WTC11 (cell line): ENCODE results near the gene KIF26A. TPM values are rescaled to one million over a fixed set of nuclear protein-coding genes. Genes with fewer than 3 reads are reported as not detected.

Source experiments
- ATAC-seq: fragments of 200-7000 bp; cut with Tn5 transposase; 2 replicates; pipeline ENCODE4 v1.10.0; 2021; ENCODE audit warnings: mild to moderate bottlenecking, moderate library complexity
- CTCF ChIA-PET: fragments of 300-600 bp; sonication (Branson Sonifier 250); formaldehyde crosslinking; loops from one replicate; lab custom pipeline; 2021; ENCODE audit warnings: antibody characterized with exemption; lab: Charles Lee
- POLR2A ChIA-PET: fragments of 350-600 bp; sonication (Branson Sonifier 250); formaldehyde crosslinking; loops from one replicate; lab custom pipeline; 2021; ENCODE audit warnings: antibody characterized with exemption; lab: Charles Lee
- DNase-seq: peaks from one replicate; pipeline ENCODE4 v3.0.0; 2021; ENCODE audit warnings: low spot score
- H3K27ac Mint-ChIP-seq: 2 replicates; pipeline ENCODE4 v1.8.0; 2021; ENCODE audit warnings: mixed read lengths
- H3K27me3 Mint-ChIP-seq: 2 replicates; pipeline ENCODE4 v1.8.0; 2021; ENCODE audit warnings: low read depth, mild to moderate bottlenecking, moderate library complexity, mixed read lengths
- H3K36me3 Mint-ChIP-seq: 2 replicates; pipeline ENCODE4 v1.8.0; 2021; ENCODE audit warnings: mixed read lengths
- H3K4me1 Mint-ChIP-seq: 2 replicates; pipeline ENCODE4 v1.8.0; 2022; ENCODE audit warnings: mixed read lengths
- H3K4me3 Mint-ChIP-seq: 2 replicates; pipeline ENCODE4 v1.8.0; 2021; ENCODE audit warnings: mild to moderate bottlenecking, moderate library complexity, mixed read lengths
- H3K9me3 Mint-ChIP-seq: 2 replicates; pipeline ENCODE4 v1.8.0; 2021; ENCODE audit warnings: mixed read lengths
- ATF1 ChIP-seq: sonication (generic); formaldehyde crosslinking; IDR thresholded peaks from 2 replicates; pipeline ENCODE4 v1.8.1; 2023; ENCODE audit warnings: mild to moderate bottlenecking, moderate library complexity, missing genetic modification reagents
- CBFB ChIP-seq: sonication (generic); formaldehyde crosslinking; IDR thresholded peaks from 2 replicates; pipeline ENCODE4 v1.8.1; 2022; ENCODE audit warnings: mild to moderate bottlenecking, low read depth, missing genetic modification reagents
- FOXJ3 ChIP-seq: sonication (generic); formaldehyde crosslinking; IDR thresholded peaks from 2 replicates; pipeline ENCODE4 v1.9.0; 2021; ENCODE audit warnings: missing genetic modification reagents, mild to moderate bottlenecking, borderline replicate concordance
- HMGA2 ChIP-seq: fragments of 250-450 bp; sonication (Bioruptor Pico); IDR thresholded peaks from 2 replicates; pipeline ENCODE4 v1.4.0; 2021; ENCODE audit warnings: mild to moderate bottlenecking, moderate library complexity
- NFE2L1 ChIP-seq: sonication (generic); formaldehyde crosslinking; IDR thresholded peaks from 2 replicates; pipeline ENCODE4 v1.8.1; 2023; ENCODE audit warnings: missing genetic modification reagents
- NR1H2 ChIP-seq: sonication (generic); formaldehyde crosslinking; IDR thresholded peaks from 2 replicates; pipeline ENCODE4 v1.9.0; 2021; ENCODE audit warnings: mild to moderate bottlenecking, moderate library complexity, missing genetic modification reagents
- NR2C2 ChIP-seq: sonication (generic); formaldehyde crosslinking; IDR thresholded peaks from 2 replicates; pipeline ENCODE4 v1.8.0; 2022; ENCODE audit warnings: mild to moderate bottlenecking, missing genetic modification reagents
- RORB ChIP-seq: fragments of 250-450 bp; sonication (Bioruptor Pico); IDR thresholded peaks from 2 replicates; pipeline ENCODE4 v1.9.0; 2021; ENCODE audit warnings: mild to moderate bottlenecking
- SP1 ChIP-seq: sonication (generic); formaldehyde crosslinking; conservative IDR thresholded peaks from 2 replicates; pipeline ENCODE4 v1.8.1; 2022; ENCODE audit warnings: missing genetic modification reagents
- total RNA-seq: library from RNA; stranded (reverse); gene quantifications from 3 replicates; pipeline ENCODE4 v1.2.3, GENCODE V29; 2021
- TF ChIP-seq, protein P1 (sequence below): sonication (generic); formaldehyde crosslinking; IDR thresholded peaks from 2 replicates; pipeline ENCODE4 v1.8.1; 2022; ENCODE audit warnings: missing genetic modification reagents, borderline replicate concordance
- TF ChIP-seq, protein P2 (sequence below): sonication (generic); formaldehyde crosslinking; IDR thresholded peaks from 2 replicates; pipeline ENCODE4 v1.8.1; 2023; ENCODE audit warnings: mild to moderate bottlenecking, missing genetic modification reagents
- TF ChIP-seq, protein P3 (sequence below): sonication (generic); formaldehyde crosslinking; IDR thresholded peaks from 2 replicates; pipeline ENCODE4 v1.8.1; 2023; ENCODE audit warnings: mild to moderate bottlenecking, missing genetic modification reagents, moderate library complexity
- TF ChIP-seq, protein P4 (sequence below): sonication (generic); formaldehyde crosslinking; IDR thresholded peaks from 2 replicates; pipeline ENCODE4 v1.8.1; 2022; ENCODE audit warnings: low read depth, mild to moderate bottlenecking, moderate library complexity, missing genetic modification reagents, borderline replicate concordance
- TF ChIP-seq, protein P5 (sequence below): fragments of 250-450 bp; sonication (Bioruptor Pico); IDR thresholded peaks from 2 replicates; pipeline ENCODE4 v1.9.0; 2021; ENCODE audit warnings: mild to moderate bottlenecking, borderline replicate concordance
- TF ChIP-seq, protein P6 (sequence below): sonication (generic); formaldehyde crosslinking; conservative IDR thresholded peaks from 2 replicates; pipeline ENCODE4 v1.8.1; 2023; ENCODE audit warnings: mild to moderate bottlenecking, low read depth, missing genetic modification reagents, moderate library complexity

KIF26A gene
- total RNA-seq, 1 experiment from 2014 or later: 53.4 TPM

DNA sequence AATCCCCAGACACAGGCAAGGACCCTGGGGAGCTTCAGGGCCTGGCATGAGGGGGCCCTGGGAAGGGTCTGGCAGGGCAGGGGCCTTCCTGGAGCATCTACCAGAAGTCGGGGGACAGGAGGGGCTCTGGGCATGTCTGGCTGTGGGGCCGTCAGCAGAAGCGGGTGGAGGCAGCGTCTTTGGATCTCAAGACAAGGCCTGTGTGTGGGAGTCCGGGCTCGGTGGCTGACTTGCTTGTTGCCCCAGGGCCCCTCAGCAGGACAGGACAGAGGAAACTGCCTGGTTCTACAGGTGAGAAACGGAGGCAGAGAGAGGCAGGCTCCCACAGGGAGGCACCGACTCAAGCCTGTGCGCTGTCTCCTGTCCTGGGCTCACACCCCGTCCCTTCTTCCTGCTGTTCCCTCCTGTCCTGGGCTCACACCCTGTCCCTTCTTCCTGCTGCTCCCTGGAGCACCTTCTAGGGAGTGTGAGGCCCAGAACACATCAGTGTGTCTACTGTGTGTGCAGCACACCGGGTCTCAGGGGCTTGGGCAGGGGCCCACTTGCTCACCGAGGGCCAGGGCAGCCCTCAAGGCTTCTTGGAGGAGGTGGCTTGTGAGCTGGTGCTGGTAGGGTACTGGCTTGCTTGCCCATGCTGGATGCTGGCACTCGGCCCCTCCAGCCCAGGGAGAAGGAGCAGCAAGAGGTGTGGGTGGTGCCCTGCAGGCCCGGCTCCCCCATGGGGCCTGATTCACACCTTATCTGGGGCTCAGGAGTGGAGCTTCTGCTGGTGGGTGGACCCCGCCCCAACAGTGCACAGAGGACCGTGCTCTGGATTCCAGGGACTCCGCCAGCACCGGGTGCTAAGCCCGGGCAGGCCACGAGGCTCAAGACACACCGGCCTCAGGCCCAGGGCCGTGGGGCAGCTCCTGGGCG is 38.0 kb upstream of the KIF26A start:
- Mint-ChIP-seq H3K27ac (no peak overlapping the region), H3K36me3 (no peaks in the 10 kb centered on the region), H3K4me3 (no peak overlapping the region), H3K9me3 (no peaks in the 10 kb centered on the region), H3K27me3 (no peaks in the 10 kb centered on the region), H3K4me1 (no peaks in the 10 kb centered on the region)
- ATAC-seq (no peak), DNase-seq (no peak)
- TF ChIP-seq HMGA2 (no peak), ATF1 (CRISPR knock-in tag) (no peak), NR1H2 (no peak), RORB (no peak), FOXJ3 (CRISPR knock-in tag) (no peak), NFE2L1 (CRISPR knock-in tag) (no peak), SP1 (CRISPR knock-in tag) (no peak), CBFB (CRISPR knock-in tag) (no peak), NR2C2 (no peak)
- TF ChIP-seq, protein P1, sequence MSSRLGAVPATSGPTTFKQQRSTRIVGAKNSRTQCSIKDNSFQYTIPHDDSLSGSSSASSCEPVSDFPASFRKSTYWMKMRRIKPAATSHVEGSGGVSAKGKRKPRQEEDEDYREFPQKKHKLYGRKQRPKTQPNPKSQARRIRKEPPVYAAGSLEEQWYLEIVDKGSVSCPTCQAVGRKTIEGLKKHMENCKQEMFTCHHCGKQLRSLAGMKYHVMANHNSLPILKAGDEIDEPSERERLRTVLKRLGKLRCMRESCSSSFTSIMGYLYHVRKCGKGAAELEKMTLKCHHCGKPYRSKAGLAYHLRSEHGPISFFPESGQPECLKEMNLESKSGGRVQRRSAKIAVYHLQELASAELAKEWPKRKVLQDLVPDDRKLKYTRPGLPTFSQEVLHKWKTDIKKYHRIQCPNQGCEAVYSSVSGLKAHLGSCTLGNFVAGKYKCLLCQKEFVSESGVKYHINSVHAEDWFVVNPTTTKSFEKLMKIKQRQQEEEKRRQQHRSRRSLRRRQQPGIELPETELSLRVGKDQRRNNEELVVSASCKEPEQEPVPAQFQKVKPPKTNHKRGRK: no peak
- TF ChIP-seq, protein P2, sequence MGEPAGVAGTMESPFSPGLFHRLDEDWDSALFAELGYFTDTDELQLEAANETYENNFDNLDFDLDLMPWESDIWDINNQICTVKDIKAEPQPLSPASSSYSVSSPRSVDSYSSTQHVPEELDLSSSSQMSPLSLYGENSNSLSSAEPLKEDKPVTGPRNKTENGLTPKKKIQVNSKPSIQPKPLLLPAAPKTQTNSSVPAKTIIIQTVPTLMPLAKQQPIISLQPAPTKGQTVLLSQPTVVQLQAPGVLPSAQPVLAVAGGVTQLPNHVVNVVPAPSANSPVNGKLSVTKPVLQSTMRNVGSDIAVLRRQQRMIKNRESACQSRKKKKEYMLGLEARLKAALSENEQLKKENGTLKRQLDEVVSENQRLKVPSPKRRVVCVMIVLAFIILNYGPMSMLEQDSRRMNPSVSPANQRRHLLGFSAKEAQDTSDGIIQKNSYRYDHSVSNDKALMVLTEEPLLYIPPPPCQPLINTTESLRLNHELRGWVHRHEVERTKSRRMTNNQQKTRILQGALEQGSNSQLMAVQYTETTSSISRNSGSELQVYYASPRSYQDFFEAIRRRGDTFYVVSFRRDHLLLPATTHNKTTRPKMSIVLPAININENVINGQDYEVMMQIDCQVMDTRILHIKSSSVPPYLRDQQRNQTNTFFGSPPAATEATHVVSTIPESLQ: no peak
- TF ChIP-seq, protein P3, sequence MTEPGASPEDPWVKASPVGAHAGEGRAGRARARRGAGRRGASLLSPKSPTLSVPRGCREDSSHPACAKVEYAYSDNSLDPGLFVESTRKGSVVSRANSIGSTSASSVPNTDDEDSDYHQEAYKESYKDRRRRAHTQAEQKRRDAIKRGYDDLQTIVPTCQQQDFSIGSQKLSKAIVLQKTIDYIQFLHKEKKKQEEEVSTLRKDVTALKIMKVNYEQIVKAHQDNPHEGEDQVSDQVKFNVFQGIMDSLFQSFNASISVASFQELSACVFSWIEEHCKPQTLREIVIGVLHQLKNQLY (CRISPR knock-in tag): no peak
- TF ChIP-seq, protein P4, sequence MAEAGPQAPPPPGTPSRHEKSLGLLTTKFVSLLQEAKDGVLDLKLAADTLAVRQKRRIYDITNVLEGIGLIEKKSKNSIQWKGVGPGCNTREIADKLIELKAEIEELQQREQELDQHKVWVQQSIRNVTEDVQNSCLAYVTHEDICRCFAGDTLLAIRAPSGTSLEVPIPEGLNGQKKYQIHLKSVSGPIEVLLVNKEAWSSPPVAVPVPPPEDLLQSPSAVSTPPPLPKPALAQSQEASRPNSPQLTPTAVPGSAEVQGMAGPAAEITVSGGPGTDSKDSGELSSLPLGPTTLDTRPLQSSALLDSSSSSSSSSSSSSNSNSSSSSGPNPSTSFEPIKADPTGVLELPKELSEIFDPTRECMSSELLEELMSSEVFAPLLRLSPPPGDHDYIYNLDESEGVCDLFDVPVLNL: no peak
- TF ChIP-seq, protein P5, sequence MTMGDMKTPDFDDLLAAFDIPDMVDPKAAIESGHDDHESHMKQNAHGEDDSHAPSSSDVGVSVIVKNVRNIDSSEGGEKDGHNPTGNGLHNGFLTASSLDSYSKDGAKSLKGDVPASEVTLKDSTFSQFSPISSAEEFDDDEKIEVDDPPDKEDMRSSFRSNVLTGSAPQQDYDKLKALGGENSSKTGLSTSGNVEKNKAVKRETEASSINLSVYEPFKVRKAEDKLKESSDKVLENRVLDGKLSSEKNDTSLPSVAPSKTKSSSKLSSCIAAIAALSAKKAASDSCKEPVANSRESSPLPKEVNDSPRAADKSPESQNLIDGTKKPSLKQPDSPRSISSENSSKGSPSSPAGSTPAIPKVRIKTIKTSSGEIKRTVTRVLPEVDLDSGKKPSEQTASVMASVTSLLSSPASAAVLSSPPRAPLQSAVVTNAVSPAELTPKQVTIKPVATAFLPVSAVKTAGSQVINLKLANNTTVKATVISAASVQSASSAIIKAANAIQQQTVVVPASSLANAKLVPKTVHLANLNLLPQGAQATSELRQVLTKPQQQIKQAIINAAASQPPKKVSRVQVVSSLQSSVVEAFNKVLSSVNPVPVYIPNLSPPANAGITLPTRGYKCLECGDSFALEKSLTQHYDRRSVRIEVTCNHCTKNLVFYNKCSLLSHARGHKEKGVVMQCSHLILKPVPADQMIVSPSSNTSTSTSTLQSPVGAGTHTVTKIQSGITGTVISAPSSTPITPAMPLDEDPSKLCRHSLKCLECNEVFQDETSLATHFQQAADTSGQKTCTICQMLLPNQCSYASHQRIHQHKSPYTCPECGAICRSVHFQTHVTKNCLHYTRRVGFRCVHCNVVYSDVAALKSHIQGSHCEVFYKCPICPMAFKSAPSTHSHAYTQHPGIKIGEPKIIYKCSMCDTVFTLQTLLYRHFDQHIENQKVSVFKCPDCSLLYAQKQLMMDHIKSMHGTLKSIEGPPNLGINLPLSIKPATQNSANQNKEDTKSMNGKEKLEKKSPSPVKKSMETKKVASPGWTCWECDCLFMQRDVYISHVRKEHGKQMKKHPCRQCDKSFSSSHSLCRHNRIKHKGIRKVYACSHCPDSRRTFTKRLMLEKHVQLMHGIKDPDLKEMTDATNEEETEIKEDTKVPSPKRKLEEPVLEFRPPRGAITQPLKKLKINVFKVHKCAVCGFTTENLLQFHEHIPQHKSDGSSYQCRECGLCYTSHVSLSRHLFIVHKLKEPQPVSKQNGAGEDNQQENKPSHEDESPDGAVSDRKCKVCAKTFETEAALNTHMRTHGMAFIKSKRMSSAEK (CRISPR knock-in tag): no peak
- TF ChIP-seq, protein P6, sequence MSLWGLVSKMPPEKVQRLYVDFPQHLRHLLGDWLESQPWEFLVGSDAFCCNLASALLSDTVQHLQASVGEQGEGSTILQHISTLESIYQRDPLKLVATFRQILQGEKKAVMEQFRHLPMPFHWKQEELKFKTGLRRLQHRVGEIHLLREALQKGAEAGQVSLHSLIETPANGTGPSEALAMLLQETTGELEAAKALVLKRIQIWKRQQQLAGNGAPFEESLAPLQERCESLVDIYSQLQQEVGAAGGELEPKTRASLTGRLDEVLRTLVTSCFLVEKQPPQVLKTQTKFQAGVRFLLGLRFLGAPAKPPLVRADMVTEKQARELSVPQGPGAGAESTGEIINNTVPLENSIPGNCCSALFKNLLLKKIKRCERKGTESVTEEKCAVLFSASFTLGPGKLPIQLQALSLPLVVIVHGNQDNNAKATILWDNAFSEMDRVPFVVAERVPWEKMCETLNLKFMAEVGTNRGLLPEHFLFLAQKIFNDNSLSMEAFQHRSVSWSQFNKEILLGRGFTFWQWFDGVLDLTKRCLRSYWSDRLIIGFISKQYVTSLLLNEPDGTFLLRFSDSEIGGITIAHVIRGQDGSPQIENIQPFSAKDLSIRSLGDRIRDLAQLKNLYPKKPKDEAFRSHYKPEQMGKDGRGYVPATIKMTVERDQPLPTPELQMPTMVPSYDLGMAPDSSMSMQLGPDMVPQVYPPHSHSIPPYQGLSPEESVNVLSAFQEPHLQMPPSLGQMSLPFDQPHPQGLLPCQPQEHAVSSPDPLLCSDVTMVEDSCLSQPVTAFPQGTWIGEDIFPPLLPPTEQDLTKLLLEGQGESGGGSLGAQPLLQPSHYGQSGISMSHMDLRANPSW: no peak
- CTCF ChIA-PET: no interaction called here
- POLR2A ChIA-PET: no interaction called here
